GM21447 (cell line): Measurements from ENCODE around the gene APOL6.

Experiments used
- ATAC-seq: cut with Tn5 transposase; IDR thresholded peaks from one replicate; pipeline ENCODE4 v1.9.1; 2021; ENCODE audit not compliant: unreplicated experiment

Gene APOL6

GRCh38 chr22:35712672-35713071 lies 64.4 kb downstream of the APOL6 start:
- no peak for ATAC-seq

- ATAC-seq = no peak
Observed at GRCh38 chr22:35717572-35717971, 69.3 kb downstream of the APOL6 start, which contains the start of gene APOL5. Gene APOL5, plus strand, starts transcription at chr22:35717872. Its CDS starts 0 bp downstream, at chr22:35717872.
